B cell (primary cell): ENCODE results near the gene PMF1.
"Not testable (repeated sequence)": the region's sequence is repeated elsewhere in the genome, so short reads cannot be mapped to it uniquely, and the experiment has no call there.

Source experiments
- EZH2 ChIP-seq: IDR thresholded peaks from 2 replicates; pipeline ENCODE4 v1.6.1; 2012; ENCODE audit warnings: borderline replicate concordance, low read depth, mild to moderate bottlenecking, moderate library complexity, low read length; ENCODE audit not compliant: insufficient read depth, poor library complexity, severe bottlenecking
- TF ChIP-seq, protein P1 (sequence below): fragments of 200-600 bp; IDR thresholded peaks from one replicate; pipeline ENCODE4 v1.8.0; 2022; ENCODE audit warnings: antibody characterized with exemption, mild to moderate bottlenecking

DNA sequence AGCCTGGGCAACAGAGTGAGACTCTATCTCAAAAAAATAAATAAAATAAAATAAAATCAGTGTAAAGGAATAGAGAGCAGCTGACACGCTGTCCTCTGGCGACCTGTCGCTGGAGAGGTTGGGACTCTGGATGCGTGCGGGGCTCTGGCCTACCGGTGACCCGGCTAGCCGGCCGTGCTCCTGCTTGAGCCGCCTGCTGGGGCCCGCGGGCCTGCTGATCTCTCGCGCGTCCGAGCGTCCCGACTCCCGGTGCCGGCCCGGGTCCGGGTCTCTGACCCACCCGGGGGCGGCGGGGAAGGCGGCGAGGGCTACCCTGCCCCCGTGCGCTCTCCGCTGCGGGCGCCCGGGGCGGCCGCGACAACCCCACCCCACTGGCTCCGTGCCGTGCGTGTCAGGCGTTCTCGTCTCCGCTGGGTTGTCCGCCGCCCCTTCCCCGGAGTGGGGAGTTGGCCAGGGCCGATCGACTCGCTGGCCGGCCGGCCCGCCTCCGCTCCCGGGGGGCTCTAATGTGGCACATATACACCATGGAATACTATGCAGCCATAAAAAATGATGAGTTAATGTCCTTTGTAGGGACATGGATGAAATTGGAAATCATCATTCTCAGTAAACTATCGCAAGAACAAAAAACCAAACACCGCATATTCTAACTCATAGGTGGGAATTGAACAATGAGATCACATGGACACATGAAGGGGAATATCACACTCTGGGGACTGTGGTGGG is 3.7 kb downstream of the PMF1 start:
- TF ChIP-seq, protein P1, sequence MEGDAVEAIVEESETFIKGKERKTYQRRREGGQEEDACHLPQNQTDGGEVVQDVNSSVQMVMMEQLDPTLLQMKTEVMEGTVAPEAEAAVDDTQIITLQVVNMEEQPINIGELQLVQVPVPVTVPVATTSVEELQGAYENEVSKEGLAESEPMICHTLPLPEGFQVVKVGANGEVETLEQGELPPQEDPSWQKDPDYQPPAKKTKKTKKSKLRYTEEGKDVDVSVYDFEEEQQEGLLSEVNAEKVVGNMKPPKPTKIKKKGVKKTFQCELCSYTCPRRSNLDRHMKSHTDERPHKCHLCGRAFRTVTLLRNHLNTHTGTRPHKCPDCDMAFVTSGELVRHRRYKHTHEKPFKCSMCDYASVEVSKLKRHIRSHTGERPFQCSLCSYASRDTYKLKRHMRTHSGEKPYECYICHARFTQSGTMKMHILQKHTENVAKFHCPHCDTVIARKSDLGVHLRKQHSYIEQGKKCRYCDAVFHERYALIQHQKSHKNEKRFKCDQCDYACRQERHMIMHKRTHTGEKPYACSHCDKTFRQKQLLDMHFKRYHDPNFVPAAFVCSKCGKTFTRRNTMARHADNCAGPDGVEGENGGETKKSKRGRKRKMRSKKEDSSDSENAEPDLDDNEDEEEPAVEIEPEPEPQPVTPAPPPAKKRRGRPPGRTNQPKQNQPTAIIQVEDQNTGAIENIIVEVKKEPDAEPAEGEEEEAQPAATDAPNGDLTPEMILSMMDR = not testable (repeated sequence)
- not testable (repeated sequence) for TF ChIP-seq EZH2
